PFSK-1 (cell line): ENCODE data around the gene NTN1.

Experiments
- FOXP2 ChIP-seq: optimal IDR thresholded peaks from 2 replicates; pipeline ENCODE3; 2011; ENCODE audit warnings: borderline replicate concordance, control low read depth, inconsistent platforms; ENCODE audit not compliant: insufficient read depth; ENCODE audit errors: extremely low read length, extremely low read depth
- POLR2AphosphoS5 ChIP-seq: IDR thresholded peaks from 2 replicates; pipeline ENCODE4 v1.6.1; 2012; ENCODE audit warnings: low read depth, mild to moderate bottlenecking, control low read depth, low read length, moderate library complexity
- REST ChIP-seq, 2 experiments: IDR thresholded peaks; 2 replicates each; pipeline versions ENCODE4 v1.6.1 to v1.8.0; 2011 to 2012; ENCODE audit warnings: low read depth in 2 of 2, low read length in 2 of 2, control low read depth in 1 of 2, inconsistent platforms in 1 of 2, mild to moderate bottlenecking in 1 of 2, moderate library complexity in 1 of 2; ENCODE audit not compliant: insufficient read depth in 1 of 2
- SIN3A ChIP-seq: IDR thresholded peaks from 2 replicates; pipeline ENCODE4 v1.6.1; 2012; ENCODE audit warnings: mild to moderate bottlenecking, low read length, moderate library complexity, borderline replicate concordance; ENCODE audit not compliant: insufficient read depth
- TAF1 ChIP-seq: IDR thresholded peaks from 2 replicates; pipeline ENCODE4 v1.6.1; 2012; ENCODE audit warnings: low read length, control low read depth, borderline replicate concordance; ENCODE audit not compliant: insufficient read depth

Gene NTN1

DNA sequence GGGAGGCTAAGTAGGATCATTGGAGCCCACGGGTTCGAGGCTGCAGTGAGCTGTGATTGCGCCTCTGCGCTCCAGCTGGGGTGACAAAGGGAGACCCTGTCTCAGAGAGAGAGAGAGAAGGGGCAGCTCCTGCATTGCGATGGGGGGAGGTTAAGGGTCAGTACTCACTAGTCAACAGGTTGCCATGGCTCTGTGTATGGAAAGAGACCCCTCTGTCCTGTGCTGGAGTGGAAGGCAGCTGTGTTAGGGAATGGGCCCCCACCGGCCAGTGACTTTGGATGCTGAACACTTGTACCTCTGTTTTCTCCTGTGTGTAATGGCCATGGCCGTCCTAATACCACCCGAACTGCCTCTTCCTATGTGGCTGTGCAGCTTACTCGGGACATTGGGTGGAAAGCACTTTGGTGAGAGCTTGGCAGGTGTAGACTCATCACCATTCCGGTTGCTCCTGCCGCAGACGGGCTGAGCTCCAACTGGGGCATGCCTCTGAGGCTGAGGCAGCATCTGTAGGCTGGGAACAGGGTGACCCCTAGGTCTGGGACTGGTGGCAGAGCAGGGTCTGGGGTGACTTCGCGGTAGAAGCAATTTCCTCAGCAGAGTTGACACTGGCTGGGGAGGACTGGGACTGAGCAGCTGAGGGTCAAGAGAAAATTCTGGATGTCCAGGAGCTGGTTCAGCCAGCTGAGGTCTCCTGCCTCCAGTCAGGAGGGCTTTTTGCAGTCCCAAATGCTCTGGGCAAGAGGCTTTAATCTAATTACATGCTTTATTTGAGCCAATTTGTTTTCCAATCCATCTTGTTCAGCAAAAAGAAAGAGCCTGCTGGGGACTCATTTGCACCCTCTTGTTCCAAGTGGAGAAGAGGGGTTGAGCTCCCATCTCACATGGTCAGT, 184.5 kb downstream of the NTN1 start:
- no peak for TF ChIP-seq POLR2AphosphoS5
- TF ChIP-seq REST (IDR thresholded peaks at IDR 0.05; ENCODE audit: insufficient read depth in 1 of 2, low read depth in 2 of 2, low read length in 2 of 2) = no peak
- no peak for TF ChIP-seq TAF1
- TF ChIP-seq FOXP2 = no peak
- TF ChIP-seq SIN3A = no peak

- TF ChIP-seq FOXP2 (no peak), REST (IDR thresholded peaks at IDR 0.05; ENCODE audit: insufficient read depth in 1 of 2, low read depth in 2 of 2, low read length in 2 of 2) (no peak), SIN3A (no peak), POLR2AphosphoS5 (no peak), TAF1 (no peak)
Observed at GRCh38 chr17:9206410-9206703, 185.0 kb downstream of the NTN1 start.

- TF ChIP-seq REST (IDR thresholded peaks at IDR 0.05; ENCODE audit: insufficient read depth in 1 of 2, low read depth in 2 of 2, low read length in 2 of 2) (no peak), SIN3A (no peak), TAF1 (no peak), FOXP2 (no peak), POLR2AphosphoS5 (no peak)
Observed at GRCh38 chr17:9206741-9207332, 185.5 kb downstream of the NTN1 start.

DNA sequence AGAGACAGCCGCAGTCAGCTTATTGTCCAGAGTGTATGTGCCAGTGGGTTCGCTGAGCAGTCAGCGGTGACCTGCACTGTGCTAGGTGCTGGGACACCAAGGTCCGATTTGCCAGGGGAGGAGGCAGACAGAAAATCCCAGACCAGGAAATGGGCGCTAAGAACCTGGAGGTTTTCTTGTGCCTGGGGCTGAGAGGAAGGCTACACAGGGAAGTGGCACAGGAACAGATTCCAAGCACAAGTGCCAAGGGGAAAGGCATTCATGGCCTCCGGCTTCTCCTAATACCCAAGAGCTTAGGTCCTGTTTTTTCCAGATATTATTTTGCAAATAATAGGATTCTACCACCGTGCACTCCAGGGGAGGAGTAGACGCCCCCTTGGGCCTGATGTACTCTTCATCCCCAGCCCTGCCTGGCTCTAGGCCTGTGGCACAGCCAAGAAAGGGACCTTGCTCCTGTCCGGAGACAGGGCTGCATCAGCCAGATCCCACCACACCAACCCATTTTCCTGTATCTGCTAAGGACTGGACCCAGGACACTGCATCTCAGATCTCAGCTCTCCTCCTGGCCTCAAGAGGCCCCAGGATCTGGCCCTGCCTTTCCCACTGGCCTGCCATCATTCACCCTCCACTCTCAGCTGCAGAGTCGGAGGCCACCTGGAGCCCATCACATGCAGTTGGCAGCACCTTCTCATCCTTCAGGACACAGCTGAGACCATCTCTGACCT, 187.2 kb downstream of the NTN1 start:
- no peak for TF ChIP-seq FOXP2
- no peak for TF ChIP-seq TAF1
- TF ChIP-seq REST (IDR thresholded peaks at IDR 0.05; ENCODE audit: insufficient read depth in 1 of 2, low read depth in 2 of 2, low read length in 2 of 2) = no peak
- TF ChIP-seq SIN3A = no peak
- TF ChIP-seq POLR2AphosphoS5 = no peak
